SK-N-SH (cell line): Measurements from ENCODE around the gene HOXC4. TPM values are rescaled to one million over a fixed set of nuclear protein-coding genes. Genes with fewer than 3 reads are reported as not detected.

ENCODE experiments used
- CTCF ChIA-PET: fragments of 300-600, 350-600 bp; formaldehyde crosslinking; extraction: SDS; loops from one replicate; lab custom pipeline; 2021; lab: Yijun Ruan, JAX
- POLR2A ChIA-PET: fragments of 350-600 bp; sonication (Branson Sonifier 250); formaldehyde crosslinking; extraction: SDS; loops from one replicate; lab custom pipeline; 2020; ENCODE audit warnings: antibody characterized with exemption, inconsistent platforms; lab: Yijun Ruan, JAX
- DNase-seq: peaks from one replicate; pipeline ENCODE4 v3.0.0; 2012
- H2AFZ ChIP-seq: fragments of 200-600 bp; sonication (generic); 2 replicates; pipeline ENCODE4 v1.8.1; 2016; ENCODE audit warnings: antibody characterized with exemption, mild to moderate bottlenecking, low read depth
- H3F3A ChIP-seq: fragments of 200-600 bp; sonication (generic); replicated peaks from 2 replicates; pipeline ENCODE3; 2016; ENCODE audit warnings: antibody characterized with exemption, mild to moderate bottlenecking; ENCODE audit not compliant: insufficient read depth
- H3K27ac ChIP-seq, 2 experiments: fragments of 200-500 bp in 1 of 2; fragments of 200-600 bp in 1 of 2; sonication (Bioruptor generic) in 1 of 2; sonication (generic), shearing (Covaris generic) in 1 of 2; 2 replicates each; pipeline versions ENCODE4 v1.5.1 to v1.6.1; 2014 to 2016; ENCODE audit warnings: low read depth in 2 of 2, inconsistent platforms in 1 of 2, low read length in 1 of 2, mild to moderate bottlenecking in 1 of 2, mixed read lengths in 1 of 2
- H3K27me3 ChIP-seq: fragments of 200-600 bp; sonication (generic), shearing (Covaris generic); 2 replicates; pipeline ENCODE4 v1.6.1; 2016; ENCODE audit warnings: mixed run types; ENCODE audit not compliant: insufficient read depth
- H3K36me3 ChIP-seq, 2 experiments: fragments of 200-500 bp in 1 of 2; fragments of 200-600 bp in 1 of 2; sonication (Bioruptor generic) in 1 of 2; sonication (generic) in 1 of 2; replicated peaks in 1 of 2; 2 replicates each; pipeline versions ENCODE3 to v1.5.1; 2014 to 2016; ENCODE audit warnings: low read length in 1 of 2, mild to moderate bottlenecking in 1 of 2; ENCODE audit not compliant: insufficient read depth in 2 of 2, control insufficient read depth in 1 of 2
- H3K4me1 ChIP-seq, 2 experiments: fragments of 200-500 bp in 1 of 2; fragments of 200-600 bp in 1 of 2; sonication (Bioruptor generic) in 1 of 2; sonication (generic), shearing (Covaris generic) in 1 of 2; 2 replicates each; pipeline versions ENCODE4 v1.5.1 to v1.6.1; 2014 to 2016; ENCODE audit warnings: low read depth in 1 of 2, low read length in 1 of 2, mixed run types in 1 of 2; ENCODE audit not compliant: insufficient read depth in 2 of 2, control insufficient read depth in 1 of 2
- H3K4me2 ChIP-seq: fragments of 200-600 bp; sonication (generic), shearing (Covaris generic); 2 replicates; pipeline ENCODE4 v1.6.1; 2017; ENCODE audit warnings: mixed run types
- H3K4me3 ChIP-seq, 2 experiments: fragments of 200-500 bp in 1 of 2; fragments of 200-600 bp in 1 of 2; sonication (Bioruptor generic) in 1 of 2; sonication (generic), shearing (Covaris generic) in 1 of 2; 2 replicates each; pipeline versions ENCODE4 v1.5.1 to v1.8.1; 2014 to 2016; ENCODE audit warnings: low read depth in 2 of 2, inconsistent platforms in 1 of 2, low read length in 1 of 2, mild to moderate bottlenecking in 1 of 2, mixed read lengths in 1 of 2, moderate library complexity in 1 of 2
- H3K79me2 ChIP-seq: fragments of 200-600 bp; sonication (generic); 2 replicates; pipeline ENCODE4 v1.8.1; 2017; ENCODE audit warnings: mild to moderate bottlenecking; ENCODE audit not compliant: insufficient read depth
- H3K9ac ChIP-seq: fragments of 200-600 bp; sonication (generic); 2 replicates; pipeline ENCODE4 v1.6.1; 2017; ENCODE audit warnings: mixed run types
- H3K9me2 ChIP-seq: fragments of 200-600 bp; sonication (generic); 2 replicates; pipeline ENCODE4 v1.6.1; 2017; ENCODE audit warnings: mixed run types
- H3K9me3 ChIP-seq: fragments of 200-600 bp; sonication (generic); 2 replicates; pipeline ENCODE4 v1.6.1; 2017; ENCODE audit warnings: mixed run types, mild to moderate bottlenecking, moderate library complexity
- H4K20me1 ChIP-seq: fragments of 200-600 bp; sonication (generic); 2 replicates; pipeline ENCODE4 v1.6.1; 2017; ENCODE audit warnings: mild to moderate bottlenecking, mixed run types; ENCODE audit not compliant: insufficient read depth
- CHD2 ChIP-seq: fragments of 150-350 bp; IDR thresholded peaks from 2 replicates; pipeline ENCODE4 v1.6.1; 2018; ENCODE audit warnings: low read length; ENCODE audit not compliant: partially characterized antibody
- CTCF ChIP-seq: fragments of 200-600 bp; sonication (generic); IDR thresholded peaks from 2 replicates; pipeline ENCODE4 v1.6.1; 2017; ENCODE audit warnings: antibody characterized with exemption, mild to moderate bottlenecking, moderate library complexity
- EZH2phosphoT487 ChIP-seq: fragments of 200-600 bp; sonication (generic); IDR thresholded peaks from 2 replicates; pipeline ENCODE4 v1.6.1; 2017; ENCODE audit warnings: low read depth, mixed run types, mild to moderate bottlenecking, antibody characterized with exemption, moderate library complexity, borderline replicate concordance
- FOXJ3 ChIP-seq: sonication (generic); formaldehyde crosslinking; IDR thresholded peaks from 2 replicates; pipeline ENCODE4 v1.5.1; 2020; ENCODE audit warnings: mild to moderate bottlenecking, missing genetic modification reagents
- GABPA ChIP-seq: IDR thresholded peaks from 2 replicates; pipeline ENCODE4 v1.4.0; 2012; ENCODE audit warnings: low read depth, mild to moderate bottlenecking
- GATA2 ChIP-seq: sonication (generic); formaldehyde crosslinking; IDR thresholded peaks from 2 replicates; pipeline ENCODE4 v1.5.0; 2020; ENCODE audit warnings: mild to moderate bottlenecking, missing genetic modification reagents
- IRF3 ChIP-seq: fragments of 150-350 bp; IDR thresholded peaks from 2 replicates; pipeline ENCODE4 v1.6.1; 2016; ENCODE audit warnings: mild to moderate bottlenecking, low read depth, low read length
- JUND ChIP-seq: IDR thresholded peaks from 2 replicates; pipeline ENCODE4 v1.4.0; 2012
- MAX ChIP-seq: IDR thresholded peaks from 2 replicates; pipeline ENCODE4 v1.4.0; 2012; ENCODE audit warnings: low read depth
- MEF2A ChIP-seq: IDR thresholded peaks from 2 replicates; pipeline ENCODE4 v1.4.0; 2012; ENCODE audit warnings: low read depth, borderline replicate concordance
- NFIC ChIP-seq: IDR thresholded peaks from 2 replicates; pipeline ENCODE4 v1.4.0; 2012; ENCODE audit warnings: borderline replicate concordance
- RAD21 ChIP-seq: IDR thresholded peaks from 2 replicates; pipeline ENCODE4 v1.6.1; 2012; ENCODE audit warnings: mild to moderate bottlenecking, low read length
- REST ChIP-seq: IDR thresholded peaks from 2 replicates; pipeline ENCODE4 v1.6.1; 2012; ENCODE audit warnings: mild to moderate bottlenecking, low read depth, low read length, moderate library complexity
- TEAD4 ChIP-seq: IDR thresholded peaks from 2 replicates; pipeline ENCODE4 v1.4.0; 2012; ENCODE audit warnings: mild to moderate bottlenecking, borderline replicate concordance; ENCODE audit not compliant: insufficient read depth
- USF1 ChIP-seq: IDR thresholded peaks from 2 replicates; pipeline ENCODE4 v1.4.0; 2012; ENCODE audit warnings: low read depth, borderline replicate concordance
- USF2 ChIP-seq: fragments of 150-350 bp; IDR thresholded peaks from 2 replicates; pipeline ENCODE4 v1.6.1; 2017; ENCODE audit warnings: antibody characterized with exemption, low read length, low read depth, borderline replicate concordance
- YY1 ChIP-seq: IDR thresholded peaks from 2 replicates; pipeline ENCODE4 v1.4.0; 2012; ENCODE audit warnings: low read depth, mild to moderate bottlenecking
- WGBS: methylation state at CpG from one replicate; pipeline ENCODE4 v1.1.6; 2017; ENCODE audit warnings: low lambda C conversion rate; 5-methylcytosine and 5-hydroxymethylcytosine counted together
- polyA plus RNA-seq, 3 experiments: library from polyadenylated mRNA; depleted of rRNA; stranded (reverse); fragments of >200 nt; gene quantifications; 2 replicates each; pipeline ENCODE4 v1.2.3, GENCODE V29; 2012

The HOXC4 gene
- polyA plus RNA-seq, 1 of the 3 experiments (the other 2 are of a cell fraction) = 3.7 TPM

- Histone ChIP-seq H3K27ac (no peak overlapping the region; a peak in 1 of 4 replicates), H3K9me3 (no peaks in the 10 kb centered on the region), H3K4me2 (no peak overlapping the region), H3K79me2 (no peaks in the 10 kb centered on the region), H2AFZ (no peak overlapping the region), H3K36me3 (no peaks in the 10 kb centered on the region), H3K27me3 (no peaks in the 10 kb centered on the region), H3F3A (peaks cover 8% of the 10 kb centered on the region), H3K9ac (no peak overlapping the region), H3K4me1 (peaks cover 0 to 46% of the 10 kb centered on the region in 2 experiments; a peak in 1 of 4 replicates), H4K20me1 (no peaks in the 10 kb centered on the region), H3K9me2 (no peaks in the 10 kb centered on the region), H3K4me3 (no peak overlapping the region)
- WGBS = 95% methylated on average over 21 of the region's 22 CpGs
- no peak for TF ChIP-seq USF2
- no peak for TF ChIP-seq YY1
- no peak for TF ChIP-seq USF1
- no peak for TF ChIP-seq FOXJ3 (CRISPR knock-in tag)
- TF ChIP-seq CHD2 = no peak
- no peak for TF ChIP-seq JUND
- no peak for TF ChIP-seq REST
- no peak for TF ChIP-seq MEF2A
- TF ChIP-seq IRF3 = no peak
- TF ChIP-seq TEAD4 = no peak
- no peak for TF ChIP-seq MAX
- no peak for TF ChIP-seq RAD21
- TF ChIP-seq GATA2 (CRISPR knock-in tag) = no peak
- TF ChIP-seq EZH2phosphoT487 = no peak
- TF ChIP-seq NFIC = no peak
- no peak for TF ChIP-seq GABPA
- TF ChIP-seq CTCF = no peak
- POLR2A ChIA-PET = interaction anchor here (1.2 to 3.4 kb wide), 2 partner anchors 18 to 95 kb away, joined by 3 to 25 read pairs; partner anchors contain the start of gene HOXC4
- no peak for DNase-seq
- CTCF ChIA-PET = interaction anchor here (1.0 to 23.2 kb wide), 8 partner anchors 11 to 1896 kb away, joined by 3 to 548 read pairs (median 18); partner anchors contain the start of genes DGKA, HOXC10, HOXC4 and SMUG1
Observed at GRCh38 chr12:54034785-54035310, 18.8 kb upstream of the HOXC4 start.
